ENCODE measurements around the gene GSK3B. TPM values are rescaled to one million over a fixed set of nuclear protein-coding genes. Genes with fewer than 3 reads are reported as not detected.

The GSK3B gene
- total RNA-seq, 1 experiment from 2014 or later = 50.0 TPM

DNA sequence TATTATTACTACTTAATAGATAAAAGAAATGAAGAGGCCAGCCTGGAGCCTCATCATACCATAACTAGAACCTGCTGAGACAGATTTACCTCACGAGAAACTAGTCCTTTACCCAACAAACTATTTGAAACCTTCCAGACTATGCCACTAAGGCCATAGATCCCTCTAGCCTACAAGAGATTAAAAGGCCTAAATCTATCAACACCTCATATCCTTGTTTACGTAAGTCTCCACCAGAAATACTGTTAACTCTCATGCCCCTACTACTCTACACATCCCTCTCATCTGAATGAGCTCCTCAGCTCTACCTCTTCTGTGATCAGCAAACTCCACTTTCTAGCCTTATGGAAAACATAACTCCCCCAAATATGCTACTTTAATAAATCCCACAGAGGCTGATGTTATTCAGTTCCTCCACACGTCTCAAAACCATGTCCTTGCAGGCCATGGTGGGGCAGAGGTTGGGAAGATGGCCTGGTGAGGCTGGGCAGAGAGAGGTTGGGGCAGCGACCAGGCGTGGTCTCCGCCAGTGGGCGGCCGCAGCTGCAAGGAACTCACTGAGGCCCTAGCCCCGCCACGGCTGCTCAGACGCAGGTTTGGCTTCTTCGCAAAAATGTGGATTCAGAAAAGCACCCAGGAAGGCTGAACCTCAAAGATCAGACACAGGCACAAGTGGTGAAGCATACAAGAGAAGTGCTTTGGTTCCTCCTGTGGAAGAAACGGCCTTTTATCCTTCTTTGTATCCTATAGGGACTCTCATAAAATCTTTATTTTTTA lies 65.8 kb downstream of the GSK3B start (continued):
- TF ChIP-seq, protein P1, sequence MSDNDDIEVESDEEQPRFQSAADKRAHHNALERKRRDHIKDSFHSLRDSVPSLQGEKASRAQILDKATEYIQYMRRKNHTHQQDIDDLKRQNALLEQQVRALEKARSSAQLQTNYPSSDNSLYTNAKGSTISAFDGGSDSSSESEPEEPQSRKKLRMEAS (IDR thresholded peaks at IDR 0.05) = no peak
- TF ChIP-seq ZFX (IDR thresholded peaks at IDR 0.05) = no peak
- TF ChIP-seq, protein P2, sequence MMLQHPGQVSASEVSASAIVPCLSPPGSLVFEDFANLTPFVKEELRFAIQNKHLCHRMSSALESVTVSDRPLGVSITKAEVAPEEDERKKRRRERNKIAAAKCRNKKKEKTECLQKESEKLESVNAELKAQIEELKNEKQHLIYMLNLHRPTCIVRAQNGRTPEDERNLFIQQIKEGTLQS (IDR thresholded peaks at IDR 0.05) = no peak
- no peak for TF ChIP-seq FOSL1 (IDR thresholded peaks at IDR 0.05; ENCODE audit: low read depth)

DNA sequence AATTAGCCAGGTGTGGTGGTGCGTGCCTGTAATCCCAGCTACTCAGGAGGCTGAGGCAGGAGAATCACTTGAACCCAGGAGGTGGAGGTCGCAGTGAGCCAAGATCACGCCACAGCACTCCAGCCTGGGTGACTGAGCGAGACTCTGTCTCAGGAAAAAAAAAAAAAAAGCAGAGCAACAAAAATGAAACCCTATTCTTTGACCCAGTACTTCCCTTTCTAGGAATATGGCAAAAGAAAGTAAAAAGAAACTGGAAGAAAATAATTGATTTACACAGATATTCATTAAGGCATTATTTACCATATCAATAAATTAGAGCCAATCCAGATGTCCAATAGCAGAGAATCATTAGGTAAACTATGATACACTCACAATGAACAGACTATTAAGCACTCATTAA lies 67.0 kb downstream of the GSK3B start:
- Histone ChIP-seq H3K27me3 (ENCODE audit: insufficient read depth, low read length) (no peaks in the 10 kb centered on the region), H2AFZ (ENCODE audit: low read depth, low read length, poor library complexity, severe bottlenecking) (no peak overlapping the region), H3K4me1 (ENCODE audit: control insufficient read depth in 1 of 2, insufficient read depth in 2 of 2, low read length in 2 of 2) (no peaks in the 10 kb centered on the region), H3K9me2 (ENCODE audit: insufficient read depth) (no peaks in the 10 kb centered on the region), H3K27ac (ENCODE audit: low read depth, low read length) (no peak overlapping the region), H3K9me3 (ENCODE audit: control insufficient read depth in 1 of 2, insufficient read depth in 1 of 2, low read depth in 1 of 2, low read length in 2 of 2) (no peaks in the 10 kb centered on the region), H3K4me3 (replicated peaks in 1 of 2; ENCODE audit: low read depth in 1 of 2, low read length in 2 of 2) (no peak overlapping the region), H3K9ac (ENCODE audit: low read length) (no peak overlapping the region), H3K79me2 (ENCODE audit: insufficient read depth, low read length) (peaks cover 93% of the 10 kb centered on the region), H3K4me2 (ENCODE audit: low read length) (no peak overlapping the region), H4K20me1 (ENCODE audit: insufficient read depth) (peaks cover 5% of the 10 kb centered on the region; the same call in 1 of the 2 replicates), H3K36me3 (ENCODE audit: control insufficient read depth in 1 of 2, insufficient read depth in 2 of 2, low read length in 2 of 2) (no peaks in the 10 kb centered on the region)
- ATAC-seq (no peak), DNase-seq (ENCODE audit: low read depth, low spot score) (no peak)
- CTCF ChIA-PET = no interaction called here
- POLR2A ChIA-PET = no interaction called here
- RAD21 ChIA-PET (ENCODE audit: low non-redundant PET in 1 of 2, low total read pairs in 2 of 2, uncharacterized antibody in 2 of 2, unreplicated experiment in 2 of 2) = no interaction called here
- BruUV-seq (replicated peaks) = no TSS peak
- intact Hi-C loops (cut with micrococcal nuclease) = no loop called here
- TF ChIP-seq POLR2A (IDR thresholded peaks at IDR 0.05; ENCODE audit: borderline replicate concordance, extremely low read depth, insufficient read depth, insufficient read length) (no peak), SP1 (IDR thresholded peaks at IDR 0.05; ENCODE audit: low read depth) (no peak), CBX3 (IDR thresholded peaks at IDR 0.05; ENCODE audit: low read depth) (no peak), CEBPB (IDR thresholded peaks at IDR 0.05; ENCODE audit: low read depth) (no peak), ELF1 (IDR thresholded peaks at IDR 0.05; ENCODE audit: borderline replicate concordance, low read depth) (no peak), JUND (IDR thresholded peaks at IDR 0.05) (no peak), RAD21 (IDR thresholded peaks at IDR 0.05; ENCODE audit: low read depth) (no peak), ZFX (IDR thresholded peaks at IDR 0.05) (no peak), TCF7L2 (IDR thresholded peaks at IDR 0.05; ENCODE audit: borderline replicate concordance, extremely low read depth, insufficient read depth, insufficient read length) (no peak), EGR1 (IDR thresholded peaks at IDR 0.05; ENCODE audit: low read depth) (no peak), POLR2AphosphoS5 (IDR thresholded peaks at IDR 0.05; ENCODE audit: low read depth, low read length) (no peak)
- TF ChIP-seq, protein P3, sequence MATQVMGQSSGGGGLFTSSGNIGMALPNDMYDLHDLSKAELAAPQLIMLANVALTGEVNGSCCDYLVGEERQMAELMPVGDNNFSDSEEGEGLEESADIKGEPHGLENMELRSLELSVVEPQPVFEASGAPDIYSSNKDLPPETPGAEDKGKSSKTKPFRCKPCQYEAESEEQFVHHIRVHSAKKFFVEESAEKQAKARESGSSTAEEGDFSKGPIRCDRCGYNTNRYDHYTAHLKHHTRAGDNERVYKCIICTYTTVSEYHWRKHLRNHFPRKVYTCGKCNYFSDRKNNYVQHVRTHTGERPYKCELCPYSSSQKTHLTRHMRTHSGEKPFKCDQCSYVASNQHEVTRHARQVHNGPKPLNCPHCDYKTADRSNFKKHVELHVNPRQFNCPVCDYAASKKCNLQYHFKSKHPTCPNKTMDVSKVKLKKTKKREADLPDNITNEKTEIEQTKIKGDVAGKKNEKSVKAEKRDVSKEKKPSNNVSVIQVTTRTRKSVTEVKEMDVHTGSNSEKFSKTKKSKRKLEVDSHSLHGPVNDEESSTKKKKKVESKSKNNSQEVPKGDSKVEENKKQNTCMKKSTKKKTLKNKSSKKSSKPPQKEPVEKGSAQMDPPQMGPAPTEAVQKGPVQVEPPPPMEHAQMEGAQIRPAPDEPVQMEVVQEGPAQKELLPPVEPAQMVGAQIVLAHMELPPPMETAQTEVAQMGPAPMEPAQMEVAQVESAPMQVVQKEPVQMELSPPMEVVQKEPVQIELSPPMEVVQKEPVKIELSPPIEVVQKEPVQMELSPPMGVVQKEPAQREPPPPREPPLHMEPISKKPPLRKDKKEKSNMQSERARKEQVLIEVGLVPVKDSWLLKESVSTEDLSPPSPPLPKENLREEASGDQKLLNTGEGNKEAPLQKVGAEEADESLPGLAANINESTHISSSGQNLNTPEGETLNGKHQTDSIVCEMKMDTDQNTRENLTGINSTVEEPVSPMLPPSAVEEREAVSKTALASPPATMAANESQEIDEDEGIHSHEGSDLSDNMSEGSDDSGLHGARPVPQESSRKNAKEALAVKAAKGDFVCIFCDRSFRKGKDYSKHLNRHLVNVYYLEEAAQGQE (IDR thresholded peaks at IDR 0.05; ENCODE audit: low read depth) = no peak
- TF ChIP-seq, protein P2 (IDR thresholded peaks at IDR 0.05) = no peak
- TF ChIP-seq, protein P1 (IDR thresholded peaks at IDR 0.05) = no peak
- TF ChIP-seq, protein P4, sequence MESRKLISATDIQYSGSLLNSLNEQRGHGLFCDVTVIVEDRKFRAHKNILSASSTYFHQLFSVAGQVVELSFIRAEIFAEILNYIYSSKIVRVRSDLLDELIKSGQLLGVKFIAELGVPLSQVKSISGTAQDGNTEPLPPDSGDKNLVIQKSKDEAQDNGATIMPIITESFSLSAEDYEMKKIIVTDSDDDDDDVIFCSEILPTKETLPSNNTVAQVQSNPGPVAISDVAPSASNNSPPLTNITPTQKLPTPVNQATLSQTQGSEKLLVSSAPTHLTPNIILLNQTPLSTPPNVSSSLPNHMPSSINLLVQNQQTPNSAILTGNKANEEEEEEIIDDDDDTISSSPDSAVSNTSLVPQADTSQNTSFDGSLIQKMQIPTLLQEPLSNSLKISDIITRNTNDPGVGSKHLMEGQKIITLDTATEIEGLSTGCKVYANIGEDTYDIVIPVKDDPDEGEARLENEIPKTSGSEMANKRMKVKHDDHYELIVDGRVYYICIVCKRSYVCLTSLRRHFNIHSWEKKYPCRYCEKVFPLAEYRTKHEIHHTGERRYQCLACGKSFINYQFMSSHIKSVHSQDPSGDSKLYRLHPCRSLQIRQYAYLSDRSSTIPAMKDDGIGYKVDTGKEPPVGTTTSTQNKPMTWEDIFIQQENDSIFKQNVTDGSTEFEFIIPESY (IDR thresholded peaks at IDR 0.05; ENCODE audit: extremely low read depth, insufficient replicate concordance, low read length) = no peak

All from HCT116 (cell line).